IPS DF 6.9 (cell line): ENCODE results near the gene LTK.

Experiments
- DNase-seq: peaks from one replicate; pipeline ENCODE4 v3.0.0-alpha.2; 2013; ENCODE audit warnings: low read depth, low spot score
- H3K27ac ChIP-seq: one replicate; pipeline ENCODE4 v1.5.1; 2013; ENCODE audit warnings: low read length, control low read depth
- H3K27me3 ChIP-seq: 2 replicates; pipeline ENCODE4 v1.6.1; 2013; ENCODE audit warnings: mild to moderate bottlenecking, low read length; ENCODE audit not compliant: control insufficient read depth, insufficient read depth
- H3K36me3 ChIP-seq: 2 replicates; pipeline ENCODE4 v1.6.1; 2013; ENCODE audit warnings: low read length; ENCODE audit not compliant: control insufficient read depth, insufficient read depth
- H3K4me1 ChIP-seq: 2 replicates; pipeline ENCODE4 v1.6.1; 2013; ENCODE audit warnings: low read length; ENCODE audit not compliant: control insufficient read depth, insufficient read depth
- H3K4me3 ChIP-seq: 2 replicates; pipeline ENCODE4 v1.5.1; 2013; ENCODE audit warnings: mild to moderate bottlenecking, low read length
- H3K9me3 ChIP-seq: 2 replicates; pipeline ENCODE4 v1.6.1; 2013; ENCODE audit warnings: low read length, inconsistent platforms; ENCODE audit not compliant: control insufficient read depth, insufficient read depth
- WGBS: extraction: QIAGEN DNeasy Blood & Tissue Kit; methylation state at CpG from one replicate; pipeline ENCODE4 v1.1.7; 2013; ENCODE audit warnings: mixed read lengths, missing lambda C conversion rate; ENCODE audit not compliant: insufficient read length, insufficient coverage; 5-methylcytosine and 5-hydroxymethylcytosine counted together

LTK gene

GRCh38 chr15:41513506-41514227 is at the start of gene LTK:
LTK (minus strand) TSS chr15:41513827; CDS start chr15:41513709, 118 bp downstream.
- no peak for DNase-seq
- H3K4me3 ChIP-seq: peak within 1 kb of the TSS; percentile 33; the same call in 1 of the 2 replicates

DNA sequence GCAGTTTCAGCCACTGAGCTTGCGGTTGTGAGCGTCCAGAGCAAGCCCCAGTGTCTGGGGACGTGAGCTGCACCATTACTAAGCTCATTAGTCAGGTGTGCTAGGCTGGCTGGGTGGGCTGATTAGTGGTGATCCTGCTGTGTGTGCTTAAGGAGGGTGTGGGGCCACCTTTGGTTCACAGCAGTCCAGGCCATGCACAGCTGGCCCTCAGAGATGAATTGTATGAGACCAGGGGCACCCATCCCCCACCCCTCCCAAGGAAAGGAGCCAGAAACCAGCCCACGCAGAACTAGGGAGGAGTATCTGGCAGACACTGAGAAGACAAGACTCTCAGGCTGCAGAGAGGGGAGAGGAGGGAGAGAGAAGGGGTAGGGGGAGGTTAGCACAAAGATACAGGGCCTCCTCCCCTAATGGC is 49.2 kb upstream of the LTK start:
- H3K36me3 ChIP-seq: 0 out of 2 replicates have a peak, but pooled peaks cover 4% of the 10 kb centered on the region
- peaks cover 30% of the 10 kb centered on the region for H3K4me1 ChIP-seq
- H3K9me3 ChIP-seq: no peaks in the 10 kb centered on the region
- no CpG with 5 or more reads among the region's 4 CpGs for WGBS
- no peak overlapping the region for H3K27ac ChIP-seq
- no peak for DNase-seq
- H3K27me3 ChIP-seq: no peaks in the 10 kb centered on the region
- H3K4me3 ChIP-seq: no peak overlapping the region

More at GRCh38 chr15:41513506-41514227, at the start of gene LTK:
- H3K9me3 ChIP-seq: no peaks in the 10 kb centered on the region
- no CpG with 5 or more reads among the region's 33 CpGs for WGBS
- H3K4me1 ChIP-seq: peaks cover 4% of the 10 kb centered on the region; the same call in 1 of the 2 replicates
- H3K27ac ChIP-seq: no peak within 1 kb of the TSS
- peaks cover 34% of the 10 kb centered on the region for H3K27me3 ChIP-seq
- H3K36me3 ChIP-seq: 0 out of 2 replicates have a peak, but pooled peaks cover 5% of the 10 kb centered on the region

GRCh38 chr15:41562244-41562643 is 48.6 kb upstream of the LTK start:
- Histone ChIP-seq H3K4me1 (peaks cover 28% of the 10 kb centered on the region), H3K27ac (no peak overlapping the region), H3K9me3 (no peaks in the 10 kb centered on the region), H3K27me3 (no peaks in the 10 kb centered on the region), H3K36me3 (0 out of 2 replicates have a peak, but pooled peaks cover 4% of the 10 kb centered on the region), H3K4me3 (no peak overlapping the region)
- WGBS: no CpG with 5 or more reads among the region's 5 CpGs
- no peak for DNase-seq

DNA sequence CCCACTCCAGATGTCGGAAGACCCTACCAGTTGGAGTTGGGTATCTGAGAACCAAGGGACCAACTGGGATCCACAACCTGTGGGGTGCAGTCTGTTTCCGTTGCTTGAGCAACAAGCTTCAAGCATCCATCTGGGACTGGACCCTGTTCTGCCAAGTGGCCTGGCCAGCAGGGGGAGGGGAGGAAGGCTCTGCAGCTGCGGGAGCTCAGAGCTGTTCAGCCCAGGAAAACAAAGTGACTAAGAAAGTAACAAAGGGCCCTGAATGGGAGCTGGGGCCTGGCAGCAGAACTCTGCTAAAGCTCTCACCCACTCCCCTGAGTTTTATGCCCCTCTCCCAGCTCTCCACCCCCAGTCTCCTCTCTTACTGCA is 48.1 kb upstream of the LTK start:
- no peak overlapping the region for H3K27ac ChIP-seq
- DNase-seq: no peak

DNA sequence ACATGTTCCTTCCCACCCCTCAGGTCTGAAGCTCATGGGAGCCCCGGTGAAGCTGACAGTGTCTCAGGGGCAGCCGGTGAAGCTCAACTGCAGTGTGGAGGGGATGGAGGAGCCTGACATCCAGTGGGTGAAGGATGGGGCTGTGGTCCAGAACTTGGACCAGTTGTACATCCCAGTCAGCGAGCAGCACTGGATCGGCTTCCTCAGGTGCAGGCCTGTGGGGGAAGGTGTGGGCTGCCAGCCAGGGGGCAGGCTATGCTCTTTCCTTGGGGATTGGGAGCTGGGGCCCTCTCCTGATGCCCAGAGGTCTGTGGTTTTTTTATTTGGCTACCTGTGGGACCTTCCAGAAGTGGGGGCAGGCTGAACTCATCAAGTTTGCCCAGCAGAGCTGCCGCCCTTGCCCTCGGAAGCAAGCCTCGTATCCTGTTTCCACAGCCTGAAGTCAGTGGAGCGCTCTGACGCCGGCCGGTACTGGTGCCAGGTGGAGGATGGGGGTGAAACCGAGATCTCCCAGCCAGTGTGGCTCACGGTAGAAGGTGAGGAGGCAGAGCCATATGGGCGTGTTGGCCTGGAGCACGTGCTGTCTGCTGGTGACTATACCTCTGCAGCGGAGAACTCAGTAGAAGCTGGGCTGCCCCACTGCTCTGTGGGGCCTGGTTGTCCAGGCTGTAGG is 47.6 kb upstream of the LTK start:
- H3K27me3 ChIP-seq: no peaks in the 10 kb centered on the region
- H3K36me3 ChIP-seq: 0 out of 2 replicates have a peak, but pooled peaks cover 4% of the 10 kb centered on the region
- no peak for DNase-seq
- no peaks in the 10 kb centered on the region for H3K9me3 ChIP-seq
- H3K4me1 ChIP-seq: peaks cover 26% of the 10 kb centered on the region
- no peak overlapping the region for H3K27ac ChIP-seq
- H3K4me3 ChIP-seq: no peak overlapping the region
- no CpG with 5 or more reads among the region's 16 CpGs for WGBS

More for the DNA sequence above, 48.1 kb upstream of the LTK start:
- H3K9me3 ChIP-seq: no peaks in the 10 kb centered on the region
- peaks cover 28% of the 10 kb centered on the region for H3K4me1 ChIP-seq
- H3K36me3 ChIP-seq: 0 out of 2 replicates have a peak, but pooled peaks cover 4% of the 10 kb centered on the region
- no CpG with 5 or more reads among the region's 3 CpGs for WGBS
- H3K4me3 ChIP-seq: no peak overlapping the region
- H3K27me3 ChIP-seq: no peaks in the 10 kb centered on the region

DNA sequence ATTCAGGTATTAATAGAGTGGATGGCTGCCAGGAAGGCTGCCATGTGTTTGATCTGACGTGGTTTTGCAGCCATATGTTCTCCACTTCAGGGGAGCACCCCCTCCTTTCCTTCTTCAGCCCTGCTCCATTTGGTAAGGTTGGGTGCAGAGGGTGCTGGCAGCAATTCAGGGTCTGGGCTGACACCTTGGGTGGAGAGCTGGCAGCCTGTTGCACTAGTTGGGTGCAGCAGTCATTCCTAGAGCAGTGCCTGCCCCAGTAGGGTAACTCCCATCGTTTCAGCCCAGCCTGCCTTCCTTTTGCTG is 46.9 kb upstream of the LTK start:
- no peak for DNase-seq
- no peaks in the 10 kb centered on the region for H3K9me3 ChIP-seq
- no CpG with 5 or more reads among the region's 2 CpGs for whole genome bisulfite sequencing
- peaks cover 26% of the 10 kb centered on the region for H3K4me1 ChIP-seq
- 0 out of 2 replicates have a peak, but pooled peaks cover 4% of the 10 kb centered on the region for H3K36me3 ChIP-seq
- H3K27ac ChIP-seq: no peak overlapping the region
- H3K27me3 ChIP-seq: no peaks in the 10 kb centered on the region
- H3K4me3 ChIP-seq: no peak overlapping the region

GRCh38 chr15:41559239-41559782 is 45.7 kb upstream of the LTK start:
- H3K27me3 ChIP-seq: no peaks in the 10 kb centered on the region
- 0 out of 2 replicates have a peak, but pooled peaks cover 4% of the 10 kb centered on the region for H3K36me3 ChIP-seq
- no peak overlapping the region for H3K27ac ChIP-seq
- WGBS: no CpG with 5 or more reads among the region's 60 CpGs
- H3K4me1 ChIP-seq: peaks cover 24% of the 10 kb centered on the region
- H3K9me3 ChIP-seq: no peaks in the 10 kb centered on the region
- peak overlapping the region; percentile 69 for H3K4me3 ChIP-seq
- DNase-seq: no peak

DNA sequence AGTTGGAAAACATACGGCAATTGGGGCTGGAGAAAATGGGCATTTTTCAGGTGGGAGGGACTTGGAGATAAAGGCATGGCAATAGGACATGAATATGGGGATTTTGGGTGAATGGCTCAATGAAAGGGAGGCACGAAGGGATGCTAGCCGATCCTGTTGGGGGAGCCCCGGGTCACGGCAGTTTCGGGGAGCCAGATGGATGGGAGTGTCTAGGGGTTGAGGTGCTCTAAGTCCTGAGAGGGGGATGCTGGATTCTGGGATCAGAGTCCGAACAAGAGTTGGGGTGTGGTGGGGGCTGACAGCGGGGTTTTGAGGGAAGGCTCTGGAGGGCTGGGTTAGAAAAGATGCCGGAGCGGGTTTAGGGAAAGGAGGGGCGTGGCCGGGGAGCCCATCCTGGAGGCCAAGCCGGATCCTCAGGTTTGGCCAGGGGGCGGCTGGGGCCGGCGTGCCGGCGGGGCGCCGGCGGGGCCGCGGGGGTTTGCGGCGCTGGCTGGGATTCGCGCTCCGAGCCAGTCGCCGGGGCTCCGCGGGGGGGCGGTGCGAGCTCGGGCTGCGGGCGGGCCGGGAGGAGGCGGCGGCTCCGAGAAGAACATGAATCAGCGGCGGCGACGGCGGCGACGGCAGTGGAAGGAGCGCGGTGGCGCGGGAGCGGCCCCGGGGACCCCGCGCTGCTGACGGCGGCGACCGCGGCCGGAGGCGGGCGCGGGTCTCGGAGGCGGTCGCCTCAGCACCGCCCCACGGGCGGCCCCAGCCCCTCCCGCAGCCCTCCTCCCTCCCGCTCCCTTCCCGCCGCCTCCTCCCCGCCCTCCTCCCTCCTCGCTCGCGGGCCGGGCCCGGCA is 45.0 kb upstream of the LTK start, which contains the start of gene TYRO3:
TYRO3 (plus strand) TSS at position 813 of the 839 bp plus-strand sequence. CDS start 46 bp downstream, outside the sequence.
- no peak within 1 kb of the TSS for H3K27ac ChIP-seq
- no peaks in the 10 kb centered on the region for H3K9me3 ChIP-seq
- DNase-seq: no peak
- 0 out of 2 replicates have a peak, but pooled peaks cover 4% of the 10 kb centered on the region for H3K36me3 ChIP-seq
- no peaks in the 10 kb centered on the region for H3K27me3 ChIP-seq
- no CpG with 5 or more reads among the region's 81 CpGs for WGBS
- peaks cover 22% of the 10 kb centered on the region for H3K4me1 ChIP-seq
- H3K4me3 ChIP-seq: peak within 1 kb of the TSS; percentile 69

GRCh38 chr15:41557673-41558399 is 44.2 kb upstream of the LTK start:
- no CpG with 5 or more reads among the region's 7 CpGs for WGBS
- H3K4me1 ChIP-seq: peaks cover 16% of the 10 kb centered on the region
- H3K9me3 ChIP-seq: no peaks in the 10 kb centered on the region
- peak overlapping the region; percentile 69; the same call in 1 of the 2 replicates for H3K4me3 ChIP-seq
- 0 out of 2 replicates have a peak, but pooled peaks cover 4% of the 10 kb centered on the region for H3K36me3 ChIP-seq
- H3K27ac ChIP-seq: no peak overlapping the region
- no peaks in the 10 kb centered on the region for H3K27me3 ChIP-seq
- no peak for DNase-seq
